Measurements from ENCODE around the gene ABCC10. TPM values are rescaled to one million over a fixed set of nuclear protein-coding genes. Genes with fewer than 3 reads are reported as not detected.

Gene ABCC10
- total RNA-seq, 1 experiment from 2014 or later = 31.8 TPM

GRCh38 chr6:43467752-43468151 is 40.4 kb downstream of the ABCC10 start:
- Histone ChIP-seq H3T11ph (ENCODE audit: low read length) (no peak overlapping the region), H3K23ac (ENCODE audit: insufficient read length, low read depth, low read length) (no peak overlapping the region), H4K20me1 (ENCODE audit: control insufficient read depth, insufficient read depth, insufficient read length) (no peaks in the 10 kb centered on the region), H2AK5ac (ENCODE audit: insufficient read length, low read length) (no peak overlapping the region), H3K27ac (ENCODE audit: insufficient read length, low read depth, low read length) (no peak overlapping the region), H3K4ac (ENCODE audit: low read depth, low read length) (no peak overlapping the region), H2BK12ac (ENCODE audit: insufficient read length, low read depth, low read length) (no peak overlapping the region), H3K79me1 (ENCODE audit: insufficient read depth, low read depth, low read length, poor library complexity, severe bottlenecking) (no peaks in the 10 kb centered on the region), H3K56ac (ENCODE audit: insufficient read length, low read depth, low read length) (no peak overlapping the region), H4K8ac (replicated peaks; ENCODE audit: insufficient read length, low read depth, low read length) (no peak overlapping the region), H3K18ac (ENCODE audit: insufficient read length, low read depth, low read length) (no peak overlapping the region), H2BK5ac (ENCODE audit: insufficient read length, low read length) (no peak overlapping the region), H3K9me3 (ENCODE audit: control insufficient read depth, low read depth, low read length) (no peaks in the 10 kb centered on the region), H3K23me2 (ENCODE audit: insufficient read length, low read depth, low read length, poor library complexity, severe bottlenecking) (no peaks in the 10 kb centered on the region), H2BK120ac (ENCODE audit: low read depth, low read length, poor library complexity, severe bottlenecking) (no peak overlapping the region), H4K91ac (ENCODE audit: insufficient read length, low read depth, low read length) (no peak overlapping the region), H3K27me3 (ENCODE audit: insufficient read depth, low read length) (no peaks in the 10 kb centered on the region), H3K9ac (ENCODE audit: extremely low read depth, insufficient read length, low read length) (no peak overlapping the region), H4K5ac (ENCODE audit: insufficient read length, low read depth, low read length) (no peak overlapping the region), H2BK20ac (ENCODE audit: low read depth, low read length, poor library complexity, severe bottlenecking) (no peak overlapping the region), H3K79me2 (ENCODE audit: insufficient read depth, low read length) (no peaks in the 10 kb centered on the region), H2AFZ (ENCODE audit: low read length) (no peak overlapping the region), H3K14ac (ENCODE audit: insufficient read depth, low read length) (no peak overlapping the region; the same call in 1 of the 2 replicates), H2BK15ac (ENCODE audit: low read depth, low read length) (no peak overlapping the region), H3K4me2 (ENCODE audit: insufficient read depth, insufficient read length, low read length) (no peak overlapping the region), H3K4me1 (ENCODE audit: insufficient read depth, low read length) (peaks cover 3% of the 10 kb centered on the region; the same call in 1 of the 2 replicates)
- Mint-ChIP-seq H3K4me1 (peaks cover 12 to 17% of the 10 kb centered on the region in 2 experiments), H3K27ac (no peak overlapping the region), H3K4me3 (no peak overlapping the region), H3K9me3 (no peaks in the 10 kb centered on the region), H3K27me3 (ENCODE audit: low read depth) (peaks cover 7% of the 10 kb centered on the region), H3K36me3 (ENCODE audit: insufficient read depth in 1 of 3, low read depth in 3 of 3) (no peaks in the 10 kb centered on the region)
- TF ChIP-seq, protein P1, sequence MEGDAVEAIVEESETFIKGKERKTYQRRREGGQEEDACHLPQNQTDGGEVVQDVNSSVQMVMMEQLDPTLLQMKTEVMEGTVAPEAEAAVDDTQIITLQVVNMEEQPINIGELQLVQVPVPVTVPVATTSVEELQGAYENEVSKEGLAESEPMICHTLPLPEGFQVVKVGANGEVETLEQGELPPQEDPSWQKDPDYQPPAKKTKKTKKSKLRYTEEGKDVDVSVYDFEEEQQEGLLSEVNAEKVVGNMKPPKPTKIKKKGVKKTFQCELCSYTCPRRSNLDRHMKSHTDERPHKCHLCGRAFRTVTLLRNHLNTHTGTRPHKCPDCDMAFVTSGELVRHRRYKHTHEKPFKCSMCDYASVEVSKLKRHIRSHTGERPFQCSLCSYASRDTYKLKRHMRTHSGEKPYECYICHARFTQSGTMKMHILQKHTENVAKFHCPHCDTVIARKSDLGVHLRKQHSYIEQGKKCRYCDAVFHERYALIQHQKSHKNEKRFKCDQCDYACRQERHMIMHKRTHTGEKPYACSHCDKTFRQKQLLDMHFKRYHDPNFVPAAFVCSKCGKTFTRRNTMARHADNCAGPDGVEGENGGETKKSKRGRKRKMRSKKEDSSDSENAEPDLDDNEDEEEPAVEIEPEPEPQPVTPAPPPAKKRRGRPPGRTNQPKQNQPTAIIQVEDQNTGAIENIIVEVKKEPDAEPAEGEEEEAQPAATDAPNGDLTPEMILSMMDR (conservative IDR thresholded peaks at IDR 0.05) = no peak
- no CpG with 5 or more reads among the region's 4 CpGs for WGBS (ENCODE audit: extremely low coverage, insufficient read length, low lambda C conversion rate)
- DNase-seq = no peak
